AG04450 (cell line): ENCODE data around the gene MARCHF2. TPM values are rescaled to one million over a fixed set of nuclear protein-coding genes. Genes with fewer than 3 reads are reported as not detected.

ENCODE experiments used
- CTCF ChIA-PET: fragments of 300-600, 350-600 bp; formaldehyde crosslinking; extraction: SDS; loops from one replicate; lab custom pipeline; 2022; ENCODE audit warnings: antibody characterized with exemption, inconsistent platforms; lab: Charles Lee
- POLR2A ChIA-PET: fragments of 350-600 bp; formaldehyde crosslinking; extraction: SDS; loops from one replicate; lab custom pipeline; 2021; ENCODE audit warnings: antibody characterized with exemption, inconsistent platforms; lab: Yijun Ruan, JAX
- DNase-seq: peaks from one replicate; pipeline ENCODE4 v3.0.0-alpha.2; 2011; ENCODE audit warnings: low read depth, low spot score
- H3K27ac ChIP-seq: one replicate; pipeline ENCODE4 v1.5.1; 2012; ENCODE audit warnings: low read depth, low read length, control low read depth
- H3K27me3 ChIP-seq: one replicate; pipeline ENCODE4 v1.6.0; 2012; ENCODE audit warnings: low read length; ENCODE audit not compliant: control insufficient read depth, insufficient read depth
- H3K4me3 ChIP-seq: 2 replicates; pipeline ENCODE4 v1.5.1; 2011; ENCODE audit warnings: mild to moderate bottlenecking, low read depth, low read length, control low read depth
- H3K9me3 ChIP-seq: 2 replicates; pipeline ENCODE4 v1.5.1; 2012; ENCODE audit warnings: low read length; ENCODE audit not compliant: control insufficient read depth, insufficient read depth
- CTCF ChIP-seq: IDR thresholded peaks from 2 replicates; pipeline ENCODE4 v1.5.1; 2011; ENCODE audit warnings: low read depth, low read length, control low read depth, inconsistent platforms
- polyA plus RNA-seq: library from polyadenylated mRNA; depleted of rRNA; stranded (reverse); fragments of >200 nt; gene quantifications from 2 replicates; pipeline ENCODE4 v1.2.3, GENCODE V29; 2011

The MARCHF2 gene
- polyA plus RNA-seq, 1 experiment, result 14.7 TPM

GRCh38 chr19:8398311-8398771 is 14.8 kb upstream of the MARCHF2 start:
- POLR2A ChIA-PET, result interaction anchor here (0.6 to 1.6 kb wide), 5 partner anchors 15 to 116 kb away, joined by 3 to 6 read pairs (median 3); partner anchors contain the start of genes MARCHF2 and ZNF414
- TF ChIP-seq CTCF, result no peak
- no peak overlapping the region for H3K4me3 ChIP-seq
- CTCF ChIA-PET, result interaction anchor here (0.8 to 2.3 kb wide), 2 partner anchors 15 to 44 kb away, joined by 3 to 10 read pairs; partner anchors contain the start of gene MARCHF2
- H3K27ac ChIP-seq, result no peak overlapping the region
- H3K27me3 ChIP-seq, result no peaks in the 10 kb centered on the region
- no peak for DNase-seq
- no peaks in the 10 kb centered on the region; the same call in 1 of the 2 replicates for H3K9me3 ChIP-seq

GRCh38 chr19:8399681-8400188 is 13.4 kb upstream of the MARCHF2 start:
- ChIA-PET CTCF (no interaction called here), POLR2A (interaction anchor here (1.0 kb wide), 1 partner anchor 39 kb away, joined by 3 read pairs; no protein-coding TSS in a partner anchor)
- no peak for TF ChIP-seq CTCF
- no peak overlapping the region for H3K4me3 ChIP-seq
- H3K27me3 ChIP-seq, result no peaks in the 10 kb centered on the region
- DNase-seq, result no peak
- no peak overlapping the region for H3K27ac ChIP-seq
- H3K9me3 ChIP-seq, result no peaks in the 10 kb centered on the region; the same call in 1 of the 2 replicates

GRCh38 chr19:8401981-8402411 is 11.1 kb upstream of the MARCHF2 start:
- no peak for TF ChIP-seq CTCF
- Histone ChIP-seq H3K27me3 (no peaks in the 10 kb centered on the region), H3K9me3 (no peaks in the 10 kb centered on the region; the same call in 1 of the 2 replicates), H3K4me3 (no peak overlapping the region), H3K27ac (no peak overlapping the region)
- POLR2A ChIA-PET, result no interaction called here
- CTCF ChIA-PET, result no interaction called here
- no peak for DNase-seq

- CTCF ChIA-PET, result interaction anchor here (1.3 to 2.2 kb wide), 2 partner anchors 10 to 49 kb away, joined by 5 to 17 read pairs; partner anchors contain the start of gene MARCHF2
- no peaks in the 10 kb centered on the region for H3K27me3 ChIP-seq
- DNase-seq, result no peak
- H3K4me3 ChIP-seq, result no peak overlapping the region
- no peak for TF ChIP-seq CTCF
- POLR2A ChIA-PET, result no interaction called here
- no peaks in the 10 kb centered on the region; the same call in 1 of the 2 replicates for H3K9me3 ChIP-seq
- H3K27ac ChIP-seq, result no peak overlapping the region
Observed at GRCh38 chr19:8403098-8403819, 9.8 kb upstream of the MARCHF2 start.

- no peak for TF ChIP-seq CTCF
- ChIA-PET CTCF (interaction anchor here (1.3 to 2.2 kb wide), 2 partner anchors 9 to 50 kb away, joined by 5 to 17 read pairs; partner anchors contain the start of gene MARCHF2), POLR2A (no interaction called here)
- Histone ChIP-seq H3K4me3 (no peak overlapping the region), H3K27ac (no peak overlapping the region), H3K9me3 (no peaks in the 10 kb centered on the region; the same call in 1 of the 2 replicates), H3K27me3 (no peaks in the 10 kb centered on the region)
- no peak for DNase-seq
Observed at GRCh38 chr19:8403820-8404109, 9.3 kb upstream of the MARCHF2 start.
